Measurements from ENCODE around the gene NAT16. TPM values are rescaled to one million over a fixed set of nuclear protein-coding genes. Genes with fewer than 3 reads are reported as not detected.

NAT16 gene
- polyA plus RNA-seq, 1 of the 3 experiments (the other 2 are of a cell fraction) = 0.64 TPM

DNA sequence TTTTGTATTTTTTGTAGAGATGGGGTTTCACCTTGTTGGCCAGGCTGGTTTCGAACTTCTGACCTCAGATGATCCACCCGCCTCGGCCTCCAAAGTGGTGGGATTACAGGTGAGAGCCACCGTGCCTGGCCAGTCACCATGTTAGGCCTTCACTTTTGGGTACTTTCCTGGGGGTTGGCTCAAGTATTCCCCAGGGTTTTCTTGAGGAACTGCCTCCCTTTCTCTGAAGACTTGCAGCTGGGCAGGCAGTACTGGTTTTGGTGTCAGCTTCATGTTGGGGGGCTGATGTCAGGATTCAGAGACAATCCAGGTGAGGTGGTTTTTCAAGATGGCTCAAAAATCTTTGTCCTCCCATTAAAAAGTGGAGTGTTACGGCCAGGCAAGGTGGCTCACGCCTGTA lies 45.6 kb upstream of the NAT16 start:
- CTCF ChIA-PET = interaction anchor here (0.6 to 4.3 kb wide), 4 partner anchors 9 to 147 kb away, joined by 3 to 29 read pairs (median 5); partner anchors contain the start of genes FIS1 and PLOD3
- H3K36me3 ChIP-seq (replicated peaks in 1 of 2; ENCODE audit: control insufficient read depth in 1 of 2, insufficient read depth in 2 of 2, low read length in 1 of 2) = peaks cover 24 to 54% of the 10 kb centered on the region in 2 experiments

More for the DNA sequence above, 45.6 kb upstream of the NAT16 start:
- no peak overlapping the region for H3K27ac ChIP-seq (ENCODE audit: low read depth in 2 of 2, low read length in 1 of 2)
- no peak overlapping the region for H3K4me3 ChIP-seq (ENCODE audit: low read depth in 2 of 2, low read length in 1 of 2)
- no peaks in the 10 kb centered on the region for H3K27me3 ChIP-seq (ENCODE audit: insufficient read depth)
- no peaks in the 10 kb centered on the region for H3K9me2 ChIP-seq
- H4K20me1 ChIP-seq (ENCODE audit: insufficient read depth) = peaks cover 6% of the 10 kb centered on the region
- TF ChIP-seq NFIC (IDR thresholded peaks at IDR 0.05; ENCODE audit: borderline replicate concordance) (no peak), RXRA (IDR thresholded peaks at IDR 0.05; ENCODE audit: borderline replicate concordance, low read depth) (no peak), YY1 (IDR thresholded peaks at IDR 0.05; ENCODE audit: low read depth) (no peak), FOXM1 (IDR thresholded peaks at IDR 0.05; ENCODE audit: low read depth) (no peak), FOSL2 (IDR thresholded peaks at IDR 0.05; ENCODE audit: borderline replicate concordance, low read depth) (no peak), ELF1 (IDR thresholded peaks at IDR 0.05) (no peak), RFX5 (IDR thresholded peaks at IDR 0.05; ENCODE audit: low read length) (no peak), TCF12 (IDR thresholded peaks at IDR 0.05) (no peak), SIN3A (IDR thresholded peaks at IDR 0.05; ENCODE audit: borderline replicate concordance, low read depth, low read length) (no peak), MEF2A (IDR thresholded peaks at IDR 0.05; ENCODE audit: borderline replicate concordance, low read depth) (no peak), CHD2 (IDR thresholded peaks at IDR 0.05; ENCODE audit: low read length, partially characterized antibody) (no peak), TEAD4 (IDR thresholded peaks at IDR 0.05; ENCODE audit: borderline replicate concordance, insufficient read depth) (no peak), ZBTB33 (IDR thresholded peaks at IDR 0.05; ENCODE audit: borderline replicate concordance, low read depth) (no peak), FOXJ3 (CRISPR knock-in tag; IDR thresholded peaks at IDR 0.05) (no peak), GABPA (IDR thresholded peaks at IDR 0.05; ENCODE audit: low read depth) (no peak)
- TF ChIP-seq, protein P1, sequence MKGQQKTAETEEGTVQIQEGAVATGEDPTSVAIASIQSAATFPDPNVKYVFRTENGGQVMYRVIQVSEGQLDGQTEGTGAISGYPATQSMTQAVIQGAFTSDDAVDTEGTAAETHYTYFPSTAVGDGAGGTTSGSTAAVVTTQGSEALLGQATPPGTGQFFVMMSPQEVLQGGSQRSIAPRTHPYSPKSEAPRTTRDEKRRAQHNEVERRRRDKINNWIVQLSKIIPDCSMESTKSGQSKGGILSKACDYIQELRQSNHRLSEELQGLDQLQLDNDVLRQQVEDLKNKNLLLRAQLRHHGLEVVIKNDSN (IDR thresholded peaks at IDR 0.05; ENCODE audit: borderline replicate concordance, low read depth) = no peak
- TF ChIP-seq, protein P2, sequence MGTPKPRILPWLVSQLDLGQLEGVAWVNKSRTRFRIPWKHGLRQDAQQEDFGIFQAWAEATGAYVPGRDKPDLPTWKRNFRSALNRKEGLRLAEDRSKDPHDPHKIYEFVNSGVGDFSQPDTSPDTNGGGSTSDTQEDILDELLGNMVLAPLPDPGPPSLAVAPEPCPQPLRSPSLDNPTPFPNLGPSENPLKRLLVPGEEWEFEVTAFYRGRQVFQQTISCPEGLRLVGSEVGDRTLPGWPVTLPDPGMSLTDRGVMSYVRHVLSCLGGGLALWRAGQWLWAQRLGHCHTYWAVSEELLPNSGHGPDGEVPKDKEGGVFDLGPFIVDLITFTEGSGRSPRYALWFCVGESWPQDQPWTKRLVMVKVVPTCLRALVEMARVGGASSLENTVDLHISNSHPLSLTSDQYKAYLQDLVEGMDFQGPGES (IDR thresholded peaks at IDR 0.05; ENCODE audit: low read depth, low read length) = no peak
- TF ChIP-seq, protein P3, sequence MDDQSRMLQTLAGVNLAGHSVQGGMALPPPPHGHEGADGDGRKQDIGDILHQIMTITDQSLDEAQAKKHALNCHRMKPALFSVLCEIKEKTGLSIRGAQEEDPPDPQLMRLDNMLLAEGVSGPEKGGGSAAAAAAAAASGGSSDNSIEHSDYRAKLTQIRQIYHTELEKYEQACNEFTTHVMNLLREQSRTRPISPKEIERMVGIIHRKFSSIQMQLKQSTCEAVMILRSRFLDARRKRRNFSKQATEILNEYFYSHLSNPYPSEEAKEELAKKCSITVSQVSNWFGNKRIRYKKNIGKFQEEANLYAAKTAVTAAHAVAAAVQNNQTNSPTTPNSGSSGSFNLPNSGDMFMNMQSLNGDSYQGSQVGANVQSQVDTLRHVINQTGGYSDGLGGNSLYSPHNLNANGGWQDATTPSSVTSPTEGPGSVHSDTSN (IDR thresholded peaks at IDR 0.05) = no peak
- H3K4me2 ChIP-seq = no peak overlapping the region
- H3F3A ChIP-seq (replicated peaks; ENCODE audit: insufficient read depth) = peaks cover 4% of the 10 kb centered on the region
- 88% methylated on average over 6 of the region's 6 CpGs for WGBS (ENCODE audit: low lambda C conversion rate)
- H3K9ac ChIP-seq = no peak overlapping the region
- POLR2A ChIA-PET = interaction anchor here (0.7 kb wide), 1 partner anchor 8 kb away, joined by 4 read pairs; the partner anchor contains the start of gene PLOD3
- H3K79me2 ChIP-seq (ENCODE audit: insufficient read depth) = peaks cover 19% of the 10 kb centered on the region
- no peak for DNase-seq
- H3K9me3 ChIP-seq = no peaks in the 10 kb centered on the region
- H2AFZ ChIP-seq (ENCODE audit: low read depth) = no peak overlapping the region
- H3K4me1 ChIP-seq (ENCODE audit: control insufficient read depth in 1 of 2, insufficient read depth in 2 of 2, low read depth in 1 of 2, low read length in 1 of 2) = no peaks in the 10 kb centered on the region; a peak in 1 of 4 replicates

Measured in SK-N-SH (cell line).